Measurements from ENCODE around the gene THRSP.
A peak's percentile ranks its signal among the peaks of the same experiment; 100 is the strongest.
"Not testable (repeated sequence)": the region's sequence is repeated elsewhere in the genome, so short reads cannot be mapped to it uniquely, and the experiment has no call there.

The THRSP gene

GRCh38 chr11:78069465-78069864, 5.8 kb downstream of the THRSP start:
- H3K27ac ChIP-seq (ENCODE audit: low read length) = no peak overlapping the region
- peaks cover 0 to 6% of the 10 kb centered on the region in 2 donors for H3K4me1 ChIP-seq (ENCODE audit: control insufficient read depth in 1 of 2, insufficient read depth in 2 of 2, low read length in 2 of 2)
- no peaks in the 10 kb centered on the region for H3K9me3 ChIP-seq (ENCODE audit: control insufficient read depth in 1 of 2, low read length in 2 of 2)
- H3K4me3 ChIP-seq (ENCODE audit: low read depth in 1 of 2, low read length in 2 of 2) = no peak overlapping the region
- H3K27me3 ChIP-seq (ENCODE audit: low read depth, low read length) = no peaks in the 10 kb centered on the region
- peaks cover 25 to 26% of the 10 kb centered on the region in 2 donors for H3K36me3 ChIP-seq (ENCODE audit: control insufficient read depth in 1 of 2, insufficient read depth in 2 of 2, low read length in 2 of 2)

- Histone ChIP-seq H3K9me3 (ENCODE audit: control insufficient read depth in 1 of 2, low read length in 2 of 2) (no peaks in the 10 kb centered on the region), H3K27ac (ENCODE audit: low read length) (no peak overlapping the region), H3K4me1 (ENCODE audit: control insufficient read depth in 1 of 2, insufficient read depth in 2 of 2, low read length in 2 of 2) (peaks cover 0 to 11% of the 10 kb centered on the region in 2 donors), H3K36me3 (ENCODE audit: control insufficient read depth in 1 of 2, insufficient read depth in 2 of 2, low read length in 2 of 2) (peaks cover 25 to 26% of the 10 kb centered on the region in 2 donors), H3K27me3 (ENCODE audit: low read depth, low read length) (no peaks in the 10 kb centered on the region), H3K4me3 (ENCODE audit: low read depth in 1 of 2, low read length in 2 of 2) (no peak overlapping the region)
Measured at GRCh38 chr11:78070621-78071020, 7.0 kb downstream of the THRSP start.

GRCh38 chr11:78071717-78072116, 8.1 kb downstream of the THRSP start:
- H3K36me3 ChIP-seq (ENCODE audit: control insufficient read depth in 1 of 2, insufficient read depth in 2 of 2, low read length in 2 of 2) = peaks cover 25 to 26% of the 10 kb centered on the region in 2 donors
- H3K4me1 ChIP-seq (ENCODE audit: control insufficient read depth in 1 of 2, insufficient read depth in 2 of 2, low read length in 2 of 2) = peaks cover 0 to 21% of the 10 kb centered on the region in 2 donors
- H3K27ac ChIP-seq (ENCODE audit: low read length) = no peak overlapping the region
- no peak overlapping the region for H3K4me3 ChIP-seq (ENCODE audit: low read depth in 1 of 2, low read length in 2 of 2)
- H3K27me3 ChIP-seq (ENCODE audit: low read depth, low read length) = no peaks in the 10 kb centered on the region
- H3K9me3 ChIP-seq (ENCODE audit: control insufficient read depth in 1 of 2, low read length in 2 of 2) = no peaks in the 10 kb centered on the region

- Histone ChIP-seq H3K4me1 (ENCODE audit: control insufficient read depth in 1 of 2, insufficient read depth in 2 of 2, low read length in 2 of 2) (peaks cover 0 to 28% of the 10 kb centered on the region in 2 donors), H3K4me3 (ENCODE audit: low read depth in 1 of 2, low read length in 2 of 2) (no peak overlapping the region), H3K27me3 (ENCODE audit: low read depth, low read length) (no peaks in the 10 kb centered on the region)
Measured at GRCh38 chr11:78072455-78072854, 8.8 kb downstream of the THRSP start.

GRCh38 chr11:78074756-78075155, 11.1 kb downstream of the THRSP start:
- Histone ChIP-seq H3K27me3 (ENCODE audit: low read depth, low read length) (no peaks in the 10 kb centered on the region), H3K4me1 (ENCODE audit: control insufficient read depth in 1 of 2, insufficient read depth in 2 of 2, low read length in 2 of 2) (peaks cover 8 to 39% of the 10 kb centered on the region in 2 donors), H3K27ac (ENCODE audit: low read length) (no peak overlapping the region), H3K9me3 (ENCODE audit: control insufficient read depth in 1 of 2, low read length in 2 of 2) (no peaks in the 10 kb centered on the region), H3K36me3 (ENCODE audit: control insufficient read depth in 1 of 2, insufficient read depth in 2 of 2, low read length in 2 of 2) (peaks cover 15 to 26% of the 10 kb centered on the region in 2 donors), H3K4me3 (ENCODE audit: low read depth in 1 of 2, low read length in 2 of 2) (no peak overlapping the region)

More at GRCh38 chr11:78072455-78072854, 8.8 kb downstream of the THRSP start:
- peaks cover 25 to 26% of the 10 kb centered on the region in 2 donors for H3K36me3 ChIP-seq (ENCODE audit: control insufficient read depth in 1 of 2, insufficient read depth in 2 of 2, low read length in 2 of 2)
- H3K9me3 ChIP-seq (ENCODE audit: control insufficient read depth in 1 of 2, low read length in 2 of 2) = no peaks in the 10 kb centered on the region
- H3K27ac ChIP-seq (ENCODE audit: low read length) = no peak overlapping the region

- no peak overlapping the region for H3K27ac ChIP-seq (ENCODE audit: low read length)
- H3K4me1 ChIP-seq (ENCODE audit: control insufficient read depth in 1 of 2, insufficient read depth in 2 of 2, low read length in 2 of 2) = peaks cover 8 to 46% of the 10 kb centered on the region in 2 donors
- H3K9me3 ChIP-seq (ENCODE audit: control insufficient read depth in 1 of 2, low read length in 2 of 2) = no peaks in the 10 kb centered on the region
- H3K27me3 ChIP-seq (ENCODE audit: low read depth, low read length) = no peaks in the 10 kb centered on the region
- H3K4me3 ChIP-seq (ENCODE audit: low read depth in 1 of 2, low read length in 2 of 2) = peak overlapping the region in 1 of 2 donors; percentile 97
- H3K36me3 ChIP-seq (ENCODE audit: control insufficient read depth in 1 of 2, insufficient read depth in 2 of 2, low read length in 2 of 2) = peaks cover 7 to 8% of the 10 kb centered on the region in 2 donors
Measured at GRCh38 chr11:78076733-78077403, 13.2 kb downstream of the THRSP start.

GRCh38 chr11:78077592-78077991, 13.9 kb downstream of the THRSP start:
- not testable (repeated sequence) for H3K27me3 ChIP-seq (ENCODE audit: low read depth, low read length); H3K27ac ChIP-seq (ENCODE audit: low read length); H3K36me3 ChIP-seq (ENCODE audit: control insufficient read depth in 1 of 2, insufficient read depth in 2 of 2, low read length in 2 of 2); H3K9me3 ChIP-seq (ENCODE audit: control insufficient read depth in 1 of 2, low read length in 2 of 2)
- Histone ChIP-seq H3K4me3 (ENCODE audit: low read depth in 1 of 2, low read length in 2 of 2) (peak overlapping the region; percentile 97 to 100), H3K4me1 (ENCODE audit: control insufficient read depth in 1 of 2, insufficient read depth in 2 of 2, low read length in 2 of 2) (peaks cover 8 to 46% of the 10 kb centered on the region in 2 donors)

GRCh38 chr11:78078218-78079167, 14.8 kb downstream of the THRSP start:
- Histone ChIP-seq H3K27me3 (ENCODE audit: low read depth, low read length) (no peaks in the 10 kb centered on the region), H3K4me3 (ENCODE audit: low read depth in 1 of 2, low read length in 2 of 2) (peak overlapping the region; percentile 97 to 100), H3K9me3 (ENCODE audit: control insufficient read depth in 1 of 2, low read length in 2 of 2) (no peaks in the 10 kb centered on the region), H3K27ac (ENCODE audit: low read length) (peak overlapping the region; percentile 90), H3K4me1 (ENCODE audit: control insufficient read depth in 1 of 2, insufficient read depth in 2 of 2, low read length in 2 of 2) (peaks cover 8 to 46% of the 10 kb centered on the region in 2 donors), H3K36me3 (ENCODE audit: control insufficient read depth in 1 of 2, insufficient read depth in 2 of 2, low read length in 2 of 2) (no peaks in the 10 kb centered on the region)

GRCh38 chr11:78079232-78080083, 15.8 kb downstream of the THRSP start, which contains the start of gene NDUFC2:
Gene NDUFC2 (minus strand): TSS chr11:78079862. CDS start chr11:78079744, 118 bp downstream.
- no peaks in the 10 kb centered on the region for H3K9me3 ChIP-seq (ENCODE audit: control insufficient read depth in 1 of 2, low read length in 2 of 2)

GRCh38 chr11:78080084-78080817, 16.6 kb downstream of the THRSP start:
- no peaks in the 10 kb centered on the region for H3K36me3 ChIP-seq (ENCODE audit: control insufficient read depth in 1 of 2, insufficient read depth in 2 of 2, low read length in 2 of 2)
- H3K4me1 ChIP-seq (ENCODE audit: control insufficient read depth in 1 of 2, insufficient read depth in 2 of 2, low read length in 2 of 2) = peaks cover 8 to 41% of the 10 kb centered on the region in 2 donors
- H3K27me3 ChIP-seq (ENCODE audit: low read depth, low read length) = no peaks in the 10 kb centered on the region

More at GRCh38 chr11:78079232-78080083, 15.8 kb downstream of the THRSP start, which contains the start of gene NDUFC2:
- H3K27me3 ChIP-seq (ENCODE audit: low read depth, low read length) = no peaks in the 10 kb centered on the region
- peak within 1 kb of the TSS; percentile 90 for H3K27ac ChIP-seq (ENCODE audit: low read length)
- peaks cover 8 to 46% of the 10 kb centered on the region in 2 donors for H3K4me1 ChIP-seq (ENCODE audit: control insufficient read depth in 1 of 2, insufficient read depth in 2 of 2, low read length in 2 of 2)
- peak within 1 kb of the TSS; percentile 97 to 100 for H3K4me3 ChIP-seq (ENCODE audit: low read depth in 1 of 2, low read length in 2 of 2)
- H3K36me3 ChIP-seq (ENCODE audit: control insufficient read depth in 1 of 2, insufficient read depth in 2 of 2, low read length in 2 of 2) = no peaks in the 10 kb centered on the region

More at GRCh38 chr11:78080084-78080817, 16.6 kb downstream of the THRSP start:
- peak overlapping the region; percentile 97 to 100 for H3K4me3 ChIP-seq (ENCODE audit: low read depth in 1 of 2, low read length in 2 of 2)
- peak overlapping the region; percentile 90 for H3K27ac ChIP-seq (ENCODE audit: low read length)
- no peaks in the 10 kb centered on the region for H3K9me3 ChIP-seq (ENCODE audit: control insufficient read depth in 1 of 2, low read length in 2 of 2)

Measured in muscle layer of duodenum (tissue), 2 donors.